Activated naive CD4-positive, alpha-beta T cell treated with anti-CD3 and anti-CD28 coated beads, Interleukin-2, amount 10 ng/mL, durations not matched to agents 7 days and 5 days (primary cell): ENCODE results near the gene CCR4.

Experiments
- CTCF ChIA-PET: fragments of 350-600 bp; sonication (Branson Sonifier 250); formaldehyde crosslinking; loops from one replicate; lab custom pipeline; 2021; ENCODE audit warnings: antibody characterized with exemption; lab: Charles Lee
- DNase-seq: peaks from one replicate; pipeline ENCODE4 v3.0.0-alpha.2; 2020
- H3K27ac Mint-ChIP-seq: one replicate; pipeline ENCODE4 v1.8.0; 2021; ENCODE audit warnings: mild to moderate bottlenecking, moderate library complexity, mixed read lengths
- H3K27me3 Mint-ChIP-seq: one replicate; pipeline ENCODE4 v1.8.0; 2021; ENCODE audit warnings: mild to moderate bottlenecking, mixed read lengths
- H3K36me3 Mint-ChIP-seq: one replicate; pipeline ENCODE4 v1.8.0; 2021; ENCODE audit warnings: mixed read lengths
- H3K4me1 Mint-ChIP-seq: one replicate; pipeline ENCODE4 v1.8.0; 2021; ENCODE audit warnings: mixed read lengths
- H3K4me3 Mint-ChIP-seq: one replicate; pipeline ENCODE4 v1.8.0; 2021; ENCODE audit warnings: mild to moderate bottlenecking, moderate library complexity, mixed read lengths
- H3K9me3 Mint-ChIP-seq: one replicate; pipeline ENCODE4 v1.8.0; 2021; ENCODE audit warnings: mixed read lengths

Gene CCR4

DNA sequence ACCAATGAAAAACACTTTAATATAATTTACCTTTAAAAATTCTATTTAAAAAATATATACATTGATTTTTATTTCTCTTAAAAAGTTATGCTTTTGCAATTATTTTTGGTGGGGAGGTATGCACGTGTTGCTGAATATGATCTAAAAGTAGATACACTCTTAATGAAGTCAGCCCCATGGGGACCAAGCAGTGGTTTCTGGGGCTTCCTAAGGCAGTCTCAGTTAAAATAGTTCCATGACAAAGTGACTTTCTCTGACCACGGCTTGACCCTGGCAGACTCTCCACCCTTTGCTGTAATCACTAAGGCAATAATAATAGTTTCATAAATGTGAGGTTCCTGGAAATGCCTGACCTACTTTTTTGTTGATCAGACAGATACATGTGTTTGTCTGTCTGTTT is 50.4 kb downstream of the CCR4 start:
- H3K4me3 Mint-ChIP-seq, result no peak overlapping the region
- no peaks in the 10 kb centered on the region for H3K9me3 Mint-ChIP-seq
- no peak for DNase-seq

DNA sequence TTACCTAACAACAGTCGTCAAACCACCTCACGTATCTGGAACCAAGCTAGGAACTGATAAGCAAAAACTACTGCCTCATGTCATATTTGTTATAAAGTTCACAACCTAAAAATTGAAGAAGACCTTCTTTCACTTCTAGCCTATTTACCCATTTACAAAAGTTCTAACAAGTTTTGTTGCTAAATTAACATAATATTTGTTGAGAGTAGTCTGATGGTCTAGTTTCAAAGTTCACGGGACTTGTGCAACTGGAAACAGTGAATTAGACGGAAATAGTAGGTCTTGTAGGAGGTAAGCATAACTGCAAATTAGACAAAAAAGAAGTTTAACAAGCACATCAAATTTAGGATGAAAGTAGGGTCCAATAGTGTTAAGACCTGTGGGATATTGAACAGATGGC is 51.9 kb downstream of the CCR4 start:
- DNase-seq, result no peak
- Mint-ChIP-seq H3K4me3 (no peak overlapping the region), H3K9me3 (peaks cover 2% of the 10 kb centered on the region), H3K27me3 (peaks cover 4% of the 10 kb centered on the region), H3K4me1 (peaks cover 51% of the 10 kb centered on the region), H3K36me3 (peaks cover 55% of the 10 kb centered on the region), H3K27ac (no peak overlapping the region)
- CTCF ChIA-PET, result interaction anchor here (1.2 to 1.5 kb wide), 2 partner anchors 20 to 71 kb away, joined by 4 read pairs; no protein-coding TSS in a partner anchor

More for the DNA sequence above, 50.4 kb downstream of the CCR4 start:
- peaks cover 51% of the 10 kb centered on the region for H3K36me3 Mint-ChIP-seq
- peaks cover 45% of the 10 kb centered on the region for H3K4me1 Mint-ChIP-seq
- H3K27me3 Mint-ChIP-seq, result peaks cover 4% of the 10 kb centered on the region
- CTCF ChIA-PET, result interaction anchor here (1.1 kb wide), 1 partner anchor 12 kb away, joined by 3 read pairs; no protein-coding TSS in a partner anchor
- H3K27ac Mint-ChIP-seq, result no peak overlapping the region

DNA sequence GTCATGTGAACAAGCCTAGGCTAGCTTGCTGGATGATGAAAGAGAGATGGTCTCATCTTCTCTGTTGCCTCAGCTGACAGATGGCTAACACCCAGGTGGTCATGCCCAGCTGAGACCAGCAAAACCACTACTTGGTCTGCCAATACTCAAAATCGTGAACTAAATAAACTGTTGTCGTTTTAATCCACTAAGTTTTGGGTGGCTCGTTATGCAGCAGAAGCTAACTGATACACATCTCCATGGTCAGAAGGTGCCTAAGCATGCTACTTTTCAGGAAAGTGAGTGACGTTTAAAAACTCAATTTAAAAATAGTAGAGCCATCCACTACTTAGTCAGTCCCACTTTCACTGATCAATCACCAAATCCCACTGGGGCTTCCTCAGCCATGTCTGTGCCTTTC is 52.8 kb downstream of the CCR4 start:
- peaks cover 4% of the 10 kb centered on the region for H3K27me3 Mint-ChIP-seq
- H3K4me1 Mint-ChIP-seq, result peaks cover 47% of the 10 kb centered on the region
- H3K36me3 Mint-ChIP-seq, result peaks cover 57% of the 10 kb centered on the region
- CTCF ChIA-PET, result interaction anchor here (1.0 to 1.8 kb wide), 4 partner anchors 17 to 70 kb away, joined by 3 to 7 read pairs (median 5); no protein-coding TSS in a partner anchor
- H3K9me3 Mint-ChIP-seq, result peaks cover 5% of the 10 kb centered on the region
- H3K27ac Mint-ChIP-seq, result no peak overlapping the region
- DNase-seq, result no peak
- H3K4me3 Mint-ChIP-seq, result no peak overlapping the region

GRCh38 chr3:33004961-33005360 is 53.5 kb downstream of the CCR4 start:
- Mint-ChIP-seq H3K27ac (no peak overlapping the region), H3K4me1 (peaks cover 50% of the 10 kb centered on the region)
- CTCF ChIA-PET, result interaction anchor here (0.7 to 1.8 kb wide), 5 partner anchors 17 to 69 kb away, joined by 3 to 7 read pairs (median 4); no protein-coding TSS in a partner anchor

More at GRCh38 chr3:33004961-33005360, 53.5 kb downstream of the CCR4 start:
- Mint-ChIP-seq H3K36me3 (peaks cover 55% of the 10 kb centered on the region), H3K9me3 (peaks cover 6% of the 10 kb centered on the region), H3K27me3 (peaks cover 4% of the 10 kb centered on the region), H3K4me3 (no peak overlapping the region)
- no peak for DNase-seq
